Mesenchymal stem cell (in vitro differentiated cells and primary cell): ENCODE results near the gene CCDC141.

Experiments
- DNase-seq: peaks from one replicate; pipeline ENCODE4 v3.0.0-alpha.2; 2013
- H2AFZ ChIP-seq: one replicate; pipeline ENCODE4 v1.6.1; 2013; ENCODE audit warnings: low read depth, mild to moderate bottlenecking, control low read depth, inconsistent platforms, low read length, moderate library complexity
- H2AK5ac ChIP-seq: 2 replicates; pipeline ENCODE4 v1.6.1; 2013; ENCODE audit warnings: low read length, moderate library complexity, mild to moderate bottlenecking, inconsistent platforms; ENCODE audit not compliant: severe bottlenecking
- H2BK120ac ChIP-seq: one replicate; pipeline ENCODE4 v1.6.1; 2013; ENCODE audit warnings: low read depth, mild to moderate bottlenecking, inconsistent platforms, low read length, moderate library complexity
- H2BK12ac ChIP-seq, 2 experiments: one replicate each; pipeline ENCODE4 v1.6.1; 2013; ENCODE audit warnings: inconsistent platforms in 2 of 2, low read length in 2 of 2, mild to moderate bottlenecking in 2 of 2, moderate library complexity in 2 of 2, control low read depth in 1 of 2
- H2BK15ac ChIP-seq: one replicate; pipeline ENCODE4 v1.6.1; 2013; ENCODE audit warnings: mild to moderate bottlenecking, low read depth, inconsistent platforms; ENCODE audit not compliant: poor library complexity, severe bottlenecking
- H2BK5ac ChIP-seq: 2 replicates; pipeline ENCODE4 v1.6.1; 2013; ENCODE audit warnings: low read depth, mild to moderate bottlenecking, low read length, control low read depth, inconsistent platforms; ENCODE audit not compliant: poor library complexity, severe bottlenecking
- H3K14ac ChIP-seq, 2 experiments: one replicate each; pipeline ENCODE4 v1.6.1; 2013; ENCODE audit warnings: inconsistent platforms in 2 of 2, low read length in 2 of 2, control low read depth in 1 of 2, mild to moderate bottlenecking in 1 of 2, moderate library complexity in 1 of 2
- H3K18ac ChIP-seq, 2 experiments: one replicate each; pipeline ENCODE4 v1.6.1; 2013; ENCODE audit warnings: inconsistent platforms in 2 of 2, low read length in 2 of 2, control low read depth in 1 of 2, low read depth in 1 of 2, mild to moderate bottlenecking in 1 of 2
- H3K23ac ChIP-seq, 2 experiments: one replicate each; pipeline ENCODE4 v1.6.1; 2013; ENCODE audit warnings: inconsistent platforms in 2 of 2, low read length in 2 of 2, mild to moderate bottlenecking in 2 of 2, moderate library complexity in 2 of 2, control low read depth in 1 of 2
- H3K27ac ChIP-seq: 2 replicates; pipeline ENCODE4 v1.5.1; 2013; ENCODE audit warnings: mild to moderate bottlenecking, moderate library complexity, low read length, control low read depth, inconsistent platforms; ENCODE audit not compliant: poor library complexity, severe bottlenecking
- H3K27me3 ChIP-seq, 2 experiments: 2 replicates each; pipeline versions ENCODE4 v1.6.1 to v1.7.0; 2013; ENCODE audit warnings: low read length in 2 of 2, mild to moderate bottlenecking in 2 of 2, moderate library complexity in 2 of 2, control low read depth in 1 of 2, inconsistent platforms in 1 of 2; ENCODE audit not compliant: control insufficient read depth in 1 of 2, insufficient read depth in 1 of 2
- H3K36me3 ChIP-seq, 2 experiments: 2 replicates each; pipeline versions ENCODE4 v1.6.1 to v1.7.0; 2013; ENCODE audit warnings: low read length in 2 of 2, control low read depth in 1 of 2, inconsistent platforms in 1 of 2, low read depth in 1 of 2, mild to moderate bottlenecking in 1 of 2; ENCODE audit not compliant: insufficient read depth in 2 of 2, control insufficient read depth in 1 of 2
- H3K4ac ChIP-seq, 2 experiments: one replicate each; pipeline ENCODE4 v1.6.1; 2013; ENCODE audit warnings: inconsistent platforms in 2 of 2, low read length in 2 of 2, mild to moderate bottlenecking in 2 of 2, moderate library complexity in 2 of 2, control low read depth in 1 of 2, low read depth in 1 of 2
- H3K4me1 ChIP-seq: 2 replicates; pipeline ENCODE4 v1.6.1; 2013; ENCODE audit warnings: low read depth, low read length, control low read depth; ENCODE audit not compliant: control insufficient read depth, insufficient read depth
- H3K4me2 ChIP-seq: 2 replicates; pipeline ENCODE4 v1.6.1; 2013; ENCODE audit warnings: low read length, mild to moderate bottlenecking, inconsistent platforms; ENCODE audit not compliant: poor library complexity, severe bottlenecking
- H3K4me3 ChIP-seq, 2 experiments: 2 replicates each; pipeline versions ENCODE4 v1.5.1 to v1.7.0; 2013; ENCODE audit warnings: low read length in 2 of 2, mild to moderate bottlenecking in 2 of 2, control low read depth in 1 of 2, low read depth in 1 of 2; ENCODE audit not compliant: insufficient read depth in 1 of 2
- H3K79me1 ChIP-seq: replicated peaks from 2 replicates; pipeline ENCODE4 v1.6.1; 2013; ENCODE audit warnings: mild to moderate bottlenecking, control low read depth, low read length, inconsistent platforms; ENCODE audit not compliant: poor library complexity, severe bottlenecking
- H3K9ac ChIP-seq: 2 replicates; pipeline ENCODE4 v1.7.0; 2013; ENCODE audit warnings: mild to moderate bottlenecking, low read length, moderate library complexity
- H3K9me3 ChIP-seq: 2 replicates; pipeline ENCODE4 v1.7.0; 2013; ENCODE audit warnings: mild to moderate bottlenecking, low read length; ENCODE audit not compliant: control insufficient read depth
- H4K8ac ChIP-seq: one replicate; pipeline ENCODE4 v1.6.1; 2013; ENCODE audit warnings: inconsistent platforms, mild to moderate bottlenecking, low read length, moderate library complexity
- H4K91ac ChIP-seq: one replicate; pipeline ENCODE4 v1.6.1; 2013; ENCODE audit warnings: mild to moderate bottlenecking, low read length, inconsistent platforms
- WGBS: methylation state at CpG from one replicate; pipeline ENCODE4 v1.1.7; 2013; ENCODE audit warnings: mixed read lengths; 5-methylcytosine and 5-hydroxymethylcytosine counted together

The CCDC141 gene

DNA sequence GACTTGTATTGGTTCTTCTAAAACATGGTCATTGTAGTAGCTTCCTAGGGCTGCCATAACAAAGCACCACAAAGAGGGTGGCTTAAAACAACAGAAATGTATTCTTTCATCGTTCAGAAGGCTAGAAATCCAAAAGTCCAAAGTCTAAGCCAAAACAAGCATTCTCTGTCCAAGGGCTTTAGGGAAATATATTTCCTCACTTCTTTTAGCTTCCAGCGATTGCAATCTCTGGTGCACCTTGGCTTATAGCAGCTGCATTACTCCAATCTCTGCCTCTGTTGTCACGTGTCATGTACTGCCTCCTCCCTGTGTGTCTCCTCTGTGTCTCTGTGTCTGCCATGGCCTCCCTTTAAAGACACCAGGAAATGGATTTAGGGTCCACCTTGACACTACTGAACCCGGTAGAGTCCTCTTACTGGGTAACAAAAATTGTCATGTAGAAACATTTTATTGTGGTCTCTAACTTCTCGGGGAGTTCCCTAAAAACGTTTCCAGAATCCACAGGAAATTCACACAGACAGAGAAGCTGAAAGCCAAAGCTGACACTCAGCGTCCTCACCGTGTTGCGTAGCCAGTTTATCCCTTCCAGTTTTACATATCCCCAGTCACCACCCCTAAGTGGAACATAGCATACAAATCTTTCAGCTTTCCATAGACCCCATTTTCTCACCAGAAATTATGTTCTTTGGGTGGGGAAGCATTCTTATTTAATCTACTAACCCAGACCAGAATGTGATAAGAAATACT is 222.0 kb downstream of the CCDC141 start:
- H3K4me2 ChIP-seq, result no peak overlapping the region
- no peaks in the 10 kb centered on the region for H3K79me1 ChIP-seq
- H2BK120ac ChIP-seq, result no peak overlapping the region
- H2BK5ac ChIP-seq, result no peak overlapping the region
- H3K4me3 ChIP-seq, result no peak overlapping the region
- H3K4ac ChIP-seq, result no peak overlapping the region
- no peak overlapping the region for H2AK5ac ChIP-seq
- no peaks in the 10 kb centered on the region for H3K36me3 ChIP-seq
- peak overlapping the region; percentile 42 for H3K9ac ChIP-seq
- no peak overlapping the region for H2BK15ac ChIP-seq
- no peak overlapping the region for H2AFZ ChIP-seq
- 81% methylated on average over 8 of the region's 9 CpGs for WGBS
- H3K4me1 ChIP-seq, result no peaks in the 10 kb centered on the region
- no peak overlapping the region for H2BK12ac ChIP-seq
- H3K9me3 ChIP-seq, result no peaks in the 10 kb centered on the region
- no peak overlapping the region for H3K18ac ChIP-seq
- no peak overlapping the region for H3K14ac ChIP-seq
- H4K8ac ChIP-seq, result no peak overlapping the region
- H3K23ac ChIP-seq, result no peak overlapping the region
- H3K27ac ChIP-seq, result no peak overlapping the region
- no peak overlapping the region for H4K91ac ChIP-seq
- DNase-seq, result no peak
- no peaks in the 10 kb centered on the region for H3K27me3 ChIP-seq

DNA sequence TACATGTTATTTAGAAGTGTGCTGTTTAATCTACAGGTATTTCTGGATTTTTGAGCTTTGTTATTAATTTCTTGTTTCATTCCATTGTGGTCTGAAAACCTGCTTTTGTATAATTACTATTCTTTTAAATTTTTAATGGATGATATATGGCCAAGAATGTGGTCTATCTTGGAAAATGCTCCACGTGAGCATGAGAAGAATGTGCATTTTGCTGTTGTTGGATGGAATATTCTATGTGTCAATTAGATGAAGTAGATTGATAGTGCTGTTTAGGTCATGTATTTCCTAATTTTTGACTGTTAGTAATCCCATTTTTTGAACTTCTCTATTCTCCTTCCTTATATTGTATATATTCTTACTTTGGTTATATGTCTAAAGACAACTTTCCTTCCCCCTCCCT is 222.8 kb downstream of the CCDC141 start:
- Histone ChIP-seq H2BK12ac (no peak overlapping the region), H3K4ac (no peak overlapping the region), H3K14ac (no peak overlapping the region), H4K8ac (no peak overlapping the region), H3K23ac (no peak overlapping the region), H3K27ac (no peak overlapping the region), H2BK15ac (no peak overlapping the region), H3K9ac (no peak overlapping the region), H2AFZ (no peak overlapping the region), H3K18ac (no peak overlapping the region), H3K4me2 (no peak overlapping the region), H4K91ac (no peak overlapping the region), H3K27me3 (no peaks in the 10 kb centered on the region), H3K79me1 (no peaks in the 10 kb centered on the region), H3K9me3 (no peaks in the 10 kb centered on the region), H2BK5ac (no peak overlapping the region), H3K36me3 (no peaks in the 10 kb centered on the region), H3K4me3 (no peak overlapping the region), H3K4me1 (no peaks in the 10 kb centered on the region), H2AK5ac (no peak overlapping the region), H2BK120ac (no peak overlapping the region)
- no peak for DNase-seq
- WGBS, result 33% methylated on average over 1 of the region's 1 CpG

DNA sequence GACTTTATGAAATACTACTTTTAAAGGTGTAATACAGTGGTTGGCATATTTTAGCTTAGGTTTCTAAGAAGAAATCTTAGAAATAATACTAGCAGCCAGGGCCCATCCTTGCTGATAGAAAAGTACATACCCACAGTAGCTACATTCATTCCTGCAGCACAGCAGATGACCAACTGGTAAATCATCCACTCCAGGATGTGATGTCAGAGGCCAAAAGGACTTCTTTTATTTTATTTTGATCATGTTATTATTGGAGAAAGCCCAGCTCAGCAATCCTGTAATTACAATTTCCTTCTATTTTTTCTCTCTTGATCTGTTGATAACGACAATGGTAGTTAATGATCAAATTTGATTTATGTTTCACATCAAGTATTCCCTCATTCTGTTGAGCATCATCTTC is 224.8 kb downstream of the CCDC141 start:
- no peak overlapping the region for H3K9ac ChIP-seq
- no peaks in the 10 kb centered on the region for H3K9me3 ChIP-seq
- H3K14ac ChIP-seq, result no peak overlapping the region
- H3K36me3 ChIP-seq, result no peaks in the 10 kb centered on the region
- no peak overlapping the region for H3K27ac ChIP-seq
- no peak overlapping the region for H2AK5ac ChIP-seq
- no peak for DNase-seq
- H2BK15ac ChIP-seq, result no peak overlapping the region
- H2BK5ac ChIP-seq, result no peak overlapping the region
- H3K4me2 ChIP-seq, result no peak overlapping the region
- no peaks in the 10 kb centered on the region for H3K27me3 ChIP-seq
- no peaks in the 10 kb centered on the region for H3K4me1 ChIP-seq
- WGBS, result no CpG with 5 or more reads among the region's 1 CpG
- no peak overlapping the region for H3K18ac ChIP-seq
- no peak overlapping the region for H2AFZ ChIP-seq
- no peaks in the 10 kb centered on the region for H3K79me1 ChIP-seq
- no peak overlapping the region for H4K8ac ChIP-seq
- no peak overlapping the region for H4K91ac ChIP-seq
- H2BK120ac ChIP-seq, result no peak overlapping the region
- H2BK12ac ChIP-seq, result no peak overlapping the region
- H3K4me3 ChIP-seq, result no peak overlapping the region
- H3K4ac ChIP-seq, result no peak overlapping the region
- H3K23ac ChIP-seq, result no peak overlapping the region

DNA sequence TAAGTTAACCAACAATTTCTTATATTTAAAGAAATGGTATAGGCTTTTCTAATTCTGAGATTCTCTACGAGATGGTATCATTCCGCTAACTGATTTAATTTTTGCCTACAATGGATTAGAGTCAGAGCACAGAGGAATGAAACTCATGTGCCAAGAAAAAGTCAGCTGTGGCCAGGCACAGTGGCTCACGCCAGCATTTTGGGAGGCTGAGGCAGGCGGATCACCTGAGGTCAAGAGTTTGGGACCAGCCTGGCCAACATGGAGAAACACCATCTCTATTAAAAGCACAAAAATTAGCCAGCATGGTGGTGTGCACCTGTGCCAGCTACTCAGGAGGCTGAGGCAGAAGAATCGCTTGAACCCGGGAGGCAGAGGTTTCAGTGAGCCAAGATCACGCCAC is 225.8 kb downstream of the CCDC141 start:
- Histone ChIP-seq H4K91ac (no peak overlapping the region), H3K4me3 (no peak overlapping the region), H2BK5ac (no peak overlapping the region), H2AK5ac (no peak overlapping the region), H3K4ac (no peak overlapping the region), H2AFZ (no peak overlapping the region), H2BK12ac (no peak overlapping the region), H2BK120ac (no peak overlapping the region), H3K79me1 (no peaks in the 10 kb centered on the region), H3K27me3 (no peaks in the 10 kb centered on the region), H3K9me3 (no peaks in the 10 kb centered on the region), H3K18ac (no peak overlapping the region), H2BK15ac (no peak overlapping the region), H3K14ac (no peak overlapping the region), H3K27ac (no peak overlapping the region), H3K4me1 (no peaks in the 10 kb centered on the region), H3K36me3 (no peaks in the 10 kb centered on the region), H3K4me2 (no peak overlapping the region), H4K8ac (no peak overlapping the region), H3K9ac (no peak overlapping the region), H3K23ac (no peak overlapping the region)
- no peak for DNase-seq
- 96% methylated on average over 7 of the region's 7 CpGs for WGBS
